Upper lobe of left lung (tissue), 6 donors: ENCODE measurements around the gene TBCCD1. TPM values are rescaled to one million over a fixed set of nuclear protein-coding genes. Genes with fewer than 3 reads are reported as not detected.

Experiments used
- ATAC-seq, 2 donors: fragments of 200-7000 bp; cut with Tn5 transposase; one replicate each; pipeline ENCODE4 v1.9.1; 2022; ENCODE audit warnings: mild to moderate bottlenecking in 2 of 2, moderate library complexity in 2 of 2; ENCODE audit not compliant: low FRiP score in 2 of 2
- DNase-seq, 2 donors: peaks; one replicate each; pipeline ENCODE4 v3.0.0-alpha.2; 2019 to 2020
- H3K27ac ChIP-seq, 4 donors: fragments of 200-600 bp; sonication (generic); one replicate each; pipeline ENCODE4 v1.5.1; 2016 to 2019
- H3K27me3 ChIP-seq, 4 donors: fragments of 200-600 bp; sonication (generic); one replicate each; pipeline ENCODE4 v1.5.1; 2017 to 2019
- H3K36me3 ChIP-seq, 4 donors: fragments of 200-600 bp; sonication (generic); one replicate each; pipeline ENCODE4 v1.5.1; 2016 to 2019
- H3K4me1 ChIP-seq, 4 donors: fragments of 200-600 bp; sonication (generic); one replicate each; pipeline ENCODE4 v1.5.1; 2018 to 2019
- H3K4me3 ChIP-seq, 4 donors: fragments of 200-600 bp; sonication (generic); one replicate each; pipeline ENCODE4 v1.5.1; 2017 to 2019; ENCODE audit warnings: mild to moderate bottlenecking in 2 of 4, moderate library complexity in 1 of 4
- H3K9me3 ChIP-seq, 4 donors: fragments of 200-600 bp; sonication (generic); one replicate each; pipeline ENCODE4 v1.5.1; 2018 to 2019
- EP300 ChIP-seq, 4 donors: sonication (generic); formaldehyde crosslinking; IDR thresholded peaks; one replicate each; pipeline ENCODE4 v1.5.1; 2017; ENCODE audit warnings: antibody characterized with exemption in 4 of 4, control low read depth in 2 of 4
- POLR2A ChIP-seq, 4 donors: fragments of 450-650 bp; IDR thresholded peaks; one replicate each; pipeline ENCODE4 v1.5.1; 2016 to 2017; ENCODE audit warnings: antibody characterized with exemption in 4 of 4, mild to moderate bottlenecking in 2 of 4
- POLR2AphosphoS5 ChIP-seq, 2 donors: sonication (generic); formaldehyde crosslinking; IDR thresholded peaks; one replicate each; pipeline ENCODE4 v1.5.1; 2017; ENCODE audit warnings: antibody characterized with exemption in 2 of 2
- WGBS, 2 donors: methylation state at CpG; one replicate each; pipeline ENCODE4 v1.1.5; 2017 to 2018; 5-methylcytosine and 5-hydroxymethylcytosine counted together
- total RNA-seq, 6 donors: library from RNA; depleted of rRNA in 4 of 6; stranded (reverse); fragments of >200 nt in 4 of 6; gene quantifications; one replicate each; pipeline versions ENCODE4 v1.1.0 to v1.2.1, GENCODE V29; 2016 to 2021
- TF ChIP-seq, protein P1 (sequence below), 6 experiments: fragments of 450-650 bp in 4 of 6; fragments of 200-600 bp in 2 of 6; sonication (generic) in 2 of 6; IDR thresholded peaks; one replicate each; pipeline ENCODE4 v1.5.1; 2016 to 2019; ENCODE audit warnings: antibody characterized with exemption in 6 of 6
- donor health status: DM: no; HTN: no; CAD: no; lungs with moderate emphysema.
- donor health status: DM: no; HTN: yes; CAD: no; lungs with severe emphysema.

TBCCD1 gene
- total RNA-seq, 6 donors from 2014 or later = 8.3 to 20.4 (median 11.0) TPM

DNA sequence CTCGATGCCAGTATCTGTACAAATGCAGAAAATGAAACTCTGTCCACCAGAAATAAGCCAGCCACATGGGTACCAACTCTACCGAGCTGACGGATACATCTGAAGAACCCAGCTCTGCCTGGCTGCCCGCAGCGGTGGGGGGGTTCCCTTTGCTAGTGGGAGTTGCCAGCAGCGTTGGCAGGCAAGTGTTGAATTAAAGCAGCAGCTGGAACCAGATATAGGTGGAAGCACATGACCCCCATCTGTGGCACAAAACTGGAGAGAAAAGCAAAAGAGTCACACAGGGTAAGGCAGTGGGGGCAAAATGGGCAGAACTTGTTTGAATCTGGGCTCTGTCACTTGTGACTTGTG is 40.9 kb downstream of the TBCCD1 start:
- no peaks in the 10 kb centered on the region for H3K9me3 ChIP-seq

GRCh38 chr3:186525369-186526255 is 41.5 kb downstream of the TBCCD1 start:
- 79 to 80% methylated on average over 9 of the region's 9 CpGs for WGBS, 2 donors
- no peak for TF ChIP-seq EP300 (IDR thresholded peaks at IDR 0.05)
- no peak for TF ChIP-seq POLR2AphosphoS5 (IDR thresholded peaks at IDR 0.05)
- TF ChIP-seq, protein P1, sequence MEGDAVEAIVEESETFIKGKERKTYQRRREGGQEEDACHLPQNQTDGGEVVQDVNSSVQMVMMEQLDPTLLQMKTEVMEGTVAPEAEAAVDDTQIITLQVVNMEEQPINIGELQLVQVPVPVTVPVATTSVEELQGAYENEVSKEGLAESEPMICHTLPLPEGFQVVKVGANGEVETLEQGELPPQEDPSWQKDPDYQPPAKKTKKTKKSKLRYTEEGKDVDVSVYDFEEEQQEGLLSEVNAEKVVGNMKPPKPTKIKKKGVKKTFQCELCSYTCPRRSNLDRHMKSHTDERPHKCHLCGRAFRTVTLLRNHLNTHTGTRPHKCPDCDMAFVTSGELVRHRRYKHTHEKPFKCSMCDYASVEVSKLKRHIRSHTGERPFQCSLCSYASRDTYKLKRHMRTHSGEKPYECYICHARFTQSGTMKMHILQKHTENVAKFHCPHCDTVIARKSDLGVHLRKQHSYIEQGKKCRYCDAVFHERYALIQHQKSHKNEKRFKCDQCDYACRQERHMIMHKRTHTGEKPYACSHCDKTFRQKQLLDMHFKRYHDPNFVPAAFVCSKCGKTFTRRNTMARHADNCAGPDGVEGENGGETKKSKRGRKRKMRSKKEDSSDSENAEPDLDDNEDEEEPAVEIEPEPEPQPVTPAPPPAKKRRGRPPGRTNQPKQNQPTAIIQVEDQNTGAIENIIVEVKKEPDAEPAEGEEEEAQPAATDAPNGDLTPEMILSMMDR (IDR thresholded peaks at IDR 0.05) = no peak
- TF ChIP-seq POLR2A (IDR thresholded peaks at IDR 0.05) = no peak
- Histone ChIP-seq H3K9me3 (no peaks in the 10 kb centered on the region), H3K4me3 (no peak overlapping the region), H3K27ac (no peak overlapping the region), H3K27me3 (no peaks in the 10 kb centered on the region), H3K36me3 (no peaks in the 10 kb centered on the region), H3K4me1 (no peaks in the 10 kb centered on the region)
- DNase-seq (no peak), ATAC-seq (no peak)

More for the DNA sequence above, 40.9 kb downstream of the TBCCD1 start:
- Histone ChIP-seq H3K27me3 (no peaks in the 10 kb centered on the region), H3K4me1 (no peaks in the 10 kb centered on the region), H3K27ac (no peak overlapping the region), H3K4me3 (no peak overlapping the region), H3K36me3 (no peaks in the 10 kb centered on the region)
- peak in 1 of 2 donors; percentile 39 for DNase-seq
- TF ChIP-seq EP300 (IDR thresholded peaks at IDR 0.05) (no peak), POLR2A (IDR thresholded peaks at IDR 0.05) (no peak), POLR2AphosphoS5 (IDR thresholded peaks at IDR 0.05) (no peak)
- TF ChIP-seq, protein P1 (IDR thresholded peaks at IDR 0.05) = no peak
- no peak for ATAC-seq
- WGBS, 2 donors = 71 to 74% methylated on average over 6 of the region's 6 CpGs

GRCh38 chr3:186524616-186525015 is 42.5 kb downstream of the TBCCD1 start:
- WGBS, 2 donors = 89 to 92% methylated on average over 6 of the region's 6 CpGs
- Histone ChIP-seq H3K9me3 (no peaks in the 10 kb centered on the region), H3K27ac (no peak overlapping the region), H3K4me3 (no peak overlapping the region), H3K36me3 (no peaks in the 10 kb centered on the region), H3K27me3 (no peaks in the 10 kb centered on the region), H3K4me1 (no peaks in the 10 kb centered on the region)
- TF ChIP-seq, protein P1 (IDR thresholded peaks at IDR 0.05) = no peak
- no peak for TF ChIP-seq POLR2A (IDR thresholded peaks at IDR 0.05)
- DNase-seq = no peak
- no peak for ATAC-seq

GRCh38 chr3:186523434-186523833 is 43.7 kb downstream of the TBCCD1 start:
- 30 to 36% methylated on average over 2 of the region's 2 CpGs for WGBS, 2 donors

More at GRCh38 chr3:186523434-186523833, 43.7 kb downstream of the TBCCD1 start:
- no peak for TF ChIP-seq POLR2A (IDR thresholded peaks at IDR 0.05)
- no peak for TF ChIP-seq POLR2AphosphoS5 (IDR thresholded peaks at IDR 0.05)
- TF ChIP-seq, protein P1 (IDR thresholded peaks at IDR 0.05) = no peak
- no peak for TF ChIP-seq EP300 (IDR thresholded peaks at IDR 0.05)
- no peak overlapping the region for H3K27ac ChIP-seq
- DNase-seq (no peak), ATAC-seq (no peak)
- no peaks in the 10 kb centered on the region for H3K9me3 ChIP-seq
- H3K36me3 ChIP-seq = no peaks in the 10 kb centered on the region
- no peaks in the 10 kb centered on the region for H3K27me3 ChIP-seq
- H3K4me1 ChIP-seq = no peaks in the 10 kb centered on the region
- H3K4me3 ChIP-seq = no peak overlapping the region
